MCF 10A (cell line): ENCODE results near the gene BTG4. TPM values are rescaled to one million over a fixed set of nuclear protein-coding genes. Genes with fewer than 3 reads are reported as not detected.

Experiments
- BruUV-seq: library from RNA; stranded (reverse); fragments of 400-500 nt; replicated peaks from 2 replicates; lab custom pipeline; 2021; lab: Mats Ljungman, UMichigan
- CTCF ChIA-PET: fragments of 300-600 bp; sonication (Branson Sonifier 250); formaldehyde crosslinking; extraction: SDS; loops from one replicate; lab custom pipeline; 2021; ENCODE audit warnings: antibody characterized with exemption, inconsistent platforms; lab: Yijun Ruan, JAX
- POLR2A ChIA-PET: fragments of 300-600, 350-650 bp; sonication (Branson Sonifier 250); formaldehyde crosslinking; extraction: SDS; loops from one replicate; lab custom pipeline; 2020; ENCODE audit warnings: antibody characterized with exemption, inconsistent platforms; lab: Yijun Ruan, JAX
- DNase-seq: peaks from one replicate; pipeline ENCODE4 v3.0.0-alpha.2; 2018; ENCODE audit not compliant: unreplicated experiment
- H3K27ac Mint-ChIP-seq: one replicate; pipeline ENCODE4 v1.8.0; 2022; ENCODE audit warnings: mild to moderate bottlenecking, low read depth, mixed read lengths; ENCODE audit not compliant: unreplicated experiment
- H3K27me3 Mint-ChIP-seq: one replicate; pipeline ENCODE4 v1.8.0; 2022; ENCODE audit warnings: mixed read lengths; ENCODE audit not compliant: insufficient read depth, unreplicated experiment
- H3K36me3 Mint-ChIP-seq: one replicate; pipeline ENCODE4 v1.8.0; 2022; ENCODE audit warnings: mild to moderate bottlenecking, moderate library complexity, mixed read lengths; ENCODE audit not compliant: insufficient read depth, unreplicated experiment
- H3K4me1 Mint-ChIP-seq: one replicate; pipeline ENCODE4 v1.8.0; 2022; ENCODE audit warnings: mixed read lengths; ENCODE audit not compliant: insufficient read depth, unreplicated experiment
- H3K4me3 Mint-ChIP-seq: one replicate; pipeline ENCODE4 v1.8.0; 2022; ENCODE audit warnings: mild to moderate bottlenecking, moderate library complexity, mixed read lengths; ENCODE audit not compliant: unreplicated experiment
- H3K9me3 Mint-ChIP-seq: one replicate; pipeline ENCODE4 v1.8.0; 2022; ENCODE audit warnings: mixed read lengths; ENCODE audit not compliant: unreplicated experiment
- intact Hi-C: fragments of 100-400 bp; cut with micrococcal nuclease; formaldehyde crosslinking; loops from 2 replicates; pipeline ENCODE4 v1.14.1; 2022
- total RNA-seq: library from RNA; stranded (reverse); gene quantifications from 2 replicates; pipeline ENCODE4 v1.2.3, GENCODE V29; 2022
- TF ChIP-seq, protein P1 (sequence below): fragments of 200-600 bp; IDR thresholded peaks from one replicate; pipeline ENCODE4 v1.8.0; 2022; ENCODE audit warnings: antibody characterized with exemption, mild to moderate bottlenecking; ENCODE audit not compliant: unreplicated experiment

Gene BTG4
- total RNA-seq, 1 experiment from 2014 or later = not detected

DNA sequence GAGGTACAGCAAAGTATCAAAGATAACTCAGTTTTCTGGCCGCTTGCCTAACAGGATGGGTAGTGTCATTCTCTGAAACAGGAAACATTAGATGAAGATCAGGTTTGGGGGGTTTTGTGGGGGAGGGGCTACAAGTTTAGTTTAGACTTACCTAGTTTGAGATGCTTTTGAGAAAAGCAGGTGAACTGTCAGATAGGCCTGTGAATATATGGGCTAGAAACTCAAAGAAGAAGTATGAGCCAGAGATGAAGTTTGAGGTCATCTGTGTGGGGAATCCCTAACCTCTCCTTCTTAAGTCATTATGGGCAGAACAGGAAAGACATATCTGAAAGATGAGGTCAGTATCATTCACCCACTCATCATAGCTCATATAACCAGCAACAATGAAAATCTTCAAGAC, 14.3 kb upstream of the BTG4 start:
- H3K27ac Mint-ChIP-seq = no peak overlapping the region
- H3K9me3 Mint-ChIP-seq = no peaks in the 10 kb centered on the region
- POLR2A ChIA-PET = interaction anchor here (1.0 to 1.1 kb wide), 2 partner anchors 14 to 30 kb away, joined by 4 read pairs; partner anchors contain the start of gene LAYN
- no peaks in the 10 kb centered on the region for H3K27me3 Mint-ChIP-seq
- BruUV-seq = no TSS peak
- H3K4me1 Mint-ChIP-seq = peaks cover 22% of the 10 kb centered on the region
- intact Hi-C loops = no loop called here
- H3K4me3 Mint-ChIP-seq = no peak overlapping the region
- TF ChIP-seq, protein P1, sequence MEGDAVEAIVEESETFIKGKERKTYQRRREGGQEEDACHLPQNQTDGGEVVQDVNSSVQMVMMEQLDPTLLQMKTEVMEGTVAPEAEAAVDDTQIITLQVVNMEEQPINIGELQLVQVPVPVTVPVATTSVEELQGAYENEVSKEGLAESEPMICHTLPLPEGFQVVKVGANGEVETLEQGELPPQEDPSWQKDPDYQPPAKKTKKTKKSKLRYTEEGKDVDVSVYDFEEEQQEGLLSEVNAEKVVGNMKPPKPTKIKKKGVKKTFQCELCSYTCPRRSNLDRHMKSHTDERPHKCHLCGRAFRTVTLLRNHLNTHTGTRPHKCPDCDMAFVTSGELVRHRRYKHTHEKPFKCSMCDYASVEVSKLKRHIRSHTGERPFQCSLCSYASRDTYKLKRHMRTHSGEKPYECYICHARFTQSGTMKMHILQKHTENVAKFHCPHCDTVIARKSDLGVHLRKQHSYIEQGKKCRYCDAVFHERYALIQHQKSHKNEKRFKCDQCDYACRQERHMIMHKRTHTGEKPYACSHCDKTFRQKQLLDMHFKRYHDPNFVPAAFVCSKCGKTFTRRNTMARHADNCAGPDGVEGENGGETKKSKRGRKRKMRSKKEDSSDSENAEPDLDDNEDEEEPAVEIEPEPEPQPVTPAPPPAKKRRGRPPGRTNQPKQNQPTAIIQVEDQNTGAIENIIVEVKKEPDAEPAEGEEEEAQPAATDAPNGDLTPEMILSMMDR = no peak
- CTCF ChIA-PET = interaction anchor here (1.7 kb wide), 1 partner anchor 74 kb away, joined by 5 read pairs; no protein-coding TSS in a partner anchor
- DNase-seq = no peak
- H3K36me3 Mint-ChIP-seq = no peaks in the 10 kb centered on the region

DNA sequence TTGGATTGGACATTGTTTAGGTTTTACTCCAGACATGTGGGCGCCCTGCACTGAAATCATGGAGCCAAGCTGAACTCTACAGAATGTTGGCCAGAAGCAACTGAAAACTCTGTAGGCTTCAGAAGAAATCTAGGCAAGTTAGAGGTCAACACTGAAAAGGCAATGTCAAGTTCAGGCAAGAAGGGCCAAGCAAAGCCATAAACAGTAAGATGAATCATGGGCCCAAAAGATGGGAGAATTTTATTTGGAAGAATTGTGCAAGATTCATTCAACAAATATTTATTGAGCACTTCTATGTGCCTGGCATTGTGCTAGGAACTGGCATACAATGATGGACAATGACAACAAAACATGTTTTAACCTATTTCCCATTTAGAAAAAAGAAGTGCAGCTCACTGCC, 13.3 kb upstream of the BTG4 start:
- H3K4me3 Mint-ChIP-seq = no peak overlapping the region
- POLR2A ChIA-PET = interaction anchor here (1.9 kb wide), 1 partner anchor 15 kb away, joined by 11 read pairs; no protein-coding TSS in a partner anchor
- H3K27ac Mint-ChIP-seq = no peak overlapping the region
- H3K27me3 Mint-ChIP-seq = no peaks in the 10 kb centered on the region
- TF ChIP-seq, protein P1 = no peak
- H3K36me3 Mint-ChIP-seq = no peaks in the 10 kb centered on the region
- CTCF ChIA-PET = interaction anchor here (1.2 to 1.7 kb wide), 2 partner anchors 71 to 72 kb away, joined by 4 to 5 read pairs; no protein-coding TSS in a partner anchor
- BruUV-seq = no TSS peak
- DNase-seq = no peak
- H3K9me3 Mint-ChIP-seq = no peaks in the 10 kb centered on the region
- intact Hi-C loops = no loop called here
- H3K4me1 Mint-ChIP-seq = peaks cover 19% of the 10 kb centered on the region

DNA sequence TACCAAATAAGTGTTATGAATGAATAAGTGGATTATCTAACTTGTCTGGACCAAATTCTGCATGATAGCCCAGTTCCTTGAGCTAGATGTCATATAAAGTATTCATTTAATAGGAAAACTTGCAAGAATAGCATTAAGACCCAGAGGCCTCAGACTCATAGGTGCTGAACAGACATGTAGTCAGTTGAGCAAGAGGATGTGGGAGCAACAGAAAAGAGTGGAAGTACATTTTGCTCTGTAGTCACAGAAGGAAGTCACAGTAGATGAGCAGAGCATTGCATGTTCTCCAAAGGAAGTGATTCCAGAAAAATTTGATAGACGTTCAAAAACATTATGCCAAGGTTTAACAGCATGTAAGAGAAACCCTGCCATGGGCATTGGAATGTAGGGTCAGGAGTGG, 11.9 kb upstream of the BTG4 start:
- H3K9me3 Mint-ChIP-seq = no peaks in the 10 kb centered on the region
- BruUV-seq = no TSS peak
- H3K27me3 Mint-ChIP-seq = no peaks in the 10 kb centered on the region
- ChIA-PET CTCF (no interaction called here), POLR2A (interaction anchor here (0.6 to 1.9 kb wide), 3 partner anchors 14 to 205 kb away, joined by 3 to 11 read pairs (median 4); no protein-coding TSS in a partner anchor)
- intact Hi-C loops = no loop called here
- no peak overlapping the region for H3K4me3 Mint-ChIP-seq
- H3K4me1 Mint-ChIP-seq = peaks cover 22% of the 10 kb centered on the region
- no peak for DNase-seq
- H3K27ac Mint-ChIP-seq = no peak overlapping the region
- H3K36me3 Mint-ChIP-seq = no peaks in the 10 kb centered on the region
- TF ChIP-seq, protein P1 = no peak

DNA sequence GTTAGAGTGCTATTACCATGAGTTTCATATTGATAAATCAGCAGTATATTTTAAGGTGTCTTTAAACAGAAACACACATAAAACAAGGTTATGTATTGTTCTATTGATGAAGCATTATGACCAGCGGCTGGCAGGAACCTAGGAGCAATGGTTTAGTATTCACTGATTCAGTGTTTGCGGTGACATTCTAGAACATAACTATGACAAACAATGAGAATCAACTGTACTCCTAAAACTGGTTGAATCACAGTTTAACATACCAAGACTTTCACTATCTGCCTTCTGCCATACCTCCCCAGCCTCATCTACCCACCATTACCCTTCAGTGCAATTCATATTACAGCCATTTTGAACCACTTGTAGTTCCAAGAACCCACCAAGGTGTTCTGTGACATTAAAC, 11.2 kb upstream of the BTG4 start:
- no peak for DNase-seq
- intact Hi-C loops = no loop called here
- Mint-ChIP-seq H3K4me3 (no peak overlapping the region), H3K27ac (no peak overlapping the region), H3K9me3 (no peaks in the 10 kb centered on the region), H3K4me1 (peaks cover 22% of the 10 kb centered on the region), H3K27me3 (no peaks in the 10 kb centered on the region), H3K36me3 (no peaks in the 10 kb centered on the region)
- TF ChIP-seq, protein P1 = no peak
- CTCF ChIA-PET = interaction anchor here (1.0 kb wide), 1 partner anchor 69 kb away, joined by 3 read pairs; no protein-coding TSS in a partner anchor
- no TSS peak for BruUV-seq
- POLR2A ChIA-PET = interaction anchor here (0.6 to 1.0 kb wide), 2 partner anchors 51 to 205 kb away, joined by 3 to 4 read pairs; no protein-coding TSS in a partner anchor
